ENCODE data around the gene HSPA12B. TPM values are rescaled to one million over a fixed set of nuclear protein-coding genes. Genes with fewer than 3 reads are reported as not detected.

The HSPA12B gene
- total RNA-seq, 1 donor from 2014 or later: 0.44 TPM

- Mint-ChIP-seq H3K4me1 (ENCODE audit: low read depth, unreplicated experiment) (no peaks in the 10 kb centered on the region), H3K4me3 (ENCODE audit: unreplicated experiment) (peak overlapping the region; percentile 76), H3K27me3 (ENCODE audit: unreplicated experiment) (peaks cover 15% of the 10 kb centered on the region)
Observed at GRCh38 chr20:3744806-3745685, 12.6 kb downstream of the HSPA12B start.

DNA sequence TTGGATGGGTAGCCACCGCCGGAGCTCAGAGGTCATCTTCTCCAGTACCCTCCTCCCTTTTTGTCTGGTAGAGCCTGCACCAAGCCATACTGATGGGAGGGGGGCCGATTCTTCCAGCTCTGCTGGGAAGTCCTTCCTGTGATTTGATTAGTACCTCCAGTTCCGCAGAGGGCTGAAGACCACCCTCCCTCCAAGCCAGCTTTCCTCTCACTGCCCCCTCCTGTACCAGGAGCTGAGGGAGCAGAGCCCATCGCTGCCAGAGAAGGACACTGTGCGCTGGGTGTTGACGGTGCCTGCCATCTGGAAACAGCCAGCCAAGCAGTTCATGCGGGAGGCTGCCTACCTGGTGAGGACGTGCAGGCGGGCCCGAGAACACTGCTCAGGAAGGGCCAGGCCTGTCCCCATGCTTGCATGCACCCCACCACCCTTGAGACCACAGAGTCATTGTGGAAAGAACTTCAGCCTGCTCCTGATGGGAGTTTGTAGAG, 13.2 kb downstream of the HSPA12B start:
- H3K4me1 Mint-ChIP-seq (ENCODE audit: low read depth, unreplicated experiment): no peaks in the 10 kb centered on the region
- H3K4me3 Mint-ChIP-seq (ENCODE audit: unreplicated experiment): no peak overlapping the region
- peaks cover 11% of the 10 kb centered on the region for H3K36me3 Mint-ChIP-seq (ENCODE audit: unreplicated experiment)
- H3K27ac Mint-ChIP-seq (ENCODE audit: unreplicated experiment): no peak overlapping the region
- peaks cover 17% of the 10 kb centered on the region for H3K27me3 Mint-ChIP-seq (ENCODE audit: unreplicated experiment)
- no peak for TF ChIP-seq CTCF (IDR thresholded peaks at IDR 0.05; ENCODE audit: partially characterized antibody, unreplicated experiment)
- H3K9me3 Mint-ChIP-seq (ENCODE audit: unreplicated experiment): peaks cover 6% of the 10 kb centered on the region
- DNase-seq: no peak

More at GRCh38 chr20:3744806-3745685, 12.6 kb downstream of the HSPA12B start:
- peak; percentile 79 for DNase-seq
- TF ChIP-seq CTCF (IDR thresholded peaks at IDR 0.05; ENCODE audit: partially characterized antibody, unreplicated experiment): no peak
- peaks cover 8% of the 10 kb centered on the region for H3K9me3 Mint-ChIP-seq (ENCODE audit: unreplicated experiment)
- H3K36me3 Mint-ChIP-seq (ENCODE audit: unreplicated experiment): peaks cover 11% of the 10 kb centered on the region
- H3K27ac Mint-ChIP-seq (ENCODE audit: unreplicated experiment): no peak overlapping the region

- Mint-ChIP-seq H3K27ac (ENCODE audit: unreplicated experiment) (no peak overlapping the region), H3K27me3 (ENCODE audit: unreplicated experiment) (peaks cover 19% of the 10 kb centered on the region), H3K4me1 (ENCODE audit: low read depth, unreplicated experiment) (no peaks in the 10 kb centered on the region), H3K9me3 (ENCODE audit: unreplicated experiment) (peaks cover 6% of the 10 kb centered on the region), H3K4me3 (ENCODE audit: unreplicated experiment) (no peak overlapping the region), H3K36me3 (ENCODE audit: unreplicated experiment) (peaks cover 11% of the 10 kb centered on the region)
- no peak for TF ChIP-seq CTCF (IDR thresholded peaks at IDR 0.05; ENCODE audit: partially characterized antibody, unreplicated experiment)
- no peak for DNase-seq
Observed at GRCh38 chr20:3747471-3747870, 15.0 kb downstream of the HSPA12B start.

GRCh38 chr20:3748073-3748472, 15.6 kb downstream of the HSPA12B start:
- Mint-ChIP-seq H3K27me3 (ENCODE audit: unreplicated experiment) (peaks cover 22% of the 10 kb centered on the region), H3K27ac (ENCODE audit: unreplicated experiment) (no peak overlapping the region), H3K9me3 (ENCODE audit: unreplicated experiment) (peaks cover 7% of the 10 kb centered on the region), H3K36me3 (ENCODE audit: unreplicated experiment) (peaks cover 11% of the 10 kb centered on the region), H3K4me3 (ENCODE audit: unreplicated experiment) (no peak overlapping the region), H3K4me1 (ENCODE audit: low read depth, unreplicated experiment) (no peaks in the 10 kb centered on the region)
- no peak for TF ChIP-seq CTCF (IDR thresholded peaks at IDR 0.05; ENCODE audit: partially characterized antibody, unreplicated experiment)
- no peak for DNase-seq

DNA sequence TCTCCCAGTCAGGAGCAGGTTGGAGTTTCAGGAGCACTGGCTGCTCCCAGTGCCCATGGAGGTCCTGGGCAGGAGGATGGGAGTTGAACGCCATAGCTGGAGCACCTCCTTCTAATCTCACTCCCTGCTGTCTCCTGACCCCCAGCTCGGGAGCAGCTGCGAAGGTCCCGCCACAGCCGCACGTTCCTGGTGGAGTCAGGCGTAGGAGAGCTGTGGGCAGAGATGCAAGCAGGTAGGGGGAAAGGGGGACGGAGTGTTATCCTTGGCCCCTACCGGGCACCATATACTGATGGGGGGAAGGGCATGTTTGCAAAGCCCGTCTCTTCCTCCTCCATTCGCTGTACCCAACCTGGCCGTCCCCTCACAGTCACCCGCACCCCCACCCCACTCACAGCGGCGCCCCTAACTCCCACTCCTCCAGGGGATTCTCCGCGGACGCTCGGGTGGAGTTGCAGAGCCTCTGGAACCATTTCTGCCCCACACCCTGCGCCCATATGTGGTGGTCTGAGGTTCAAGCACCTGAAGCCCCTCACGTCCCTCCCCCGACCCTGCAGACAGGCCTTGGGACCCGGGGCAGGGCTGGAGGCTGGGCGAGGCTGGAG, 16.7 kb downstream of the HSPA12B start:
- no peak overlapping the region for H3K4me3 Mint-ChIP-seq (ENCODE audit: unreplicated experiment)
- no peak for TF ChIP-seq CTCF (IDR thresholded peaks at IDR 0.05; ENCODE audit: partially characterized antibody, unreplicated experiment)
- H3K27me3 Mint-ChIP-seq (ENCODE audit: unreplicated experiment): peaks cover 20% of the 10 kb centered on the region
- peaks cover 7% of the 10 kb centered on the region for H3K9me3 Mint-ChIP-seq (ENCODE audit: unreplicated experiment)
- peaks cover 6% of the 10 kb centered on the region for H3K36me3 Mint-ChIP-seq (ENCODE audit: unreplicated experiment)
- no peaks in the 10 kb centered on the region for H3K4me1 Mint-ChIP-seq (ENCODE audit: low read depth, unreplicated experiment)
- no peak for DNase-seq
- no peak overlapping the region for H3K27ac Mint-ChIP-seq (ENCODE audit: unreplicated experiment)
